Mesothelial cell of epicardium (in vitro differentiated cells): ENCODE data around the gene SERPINE3. TPM values are rescaled to one million over a fixed set of nuclear protein-coding genes. Genes with fewer than 3 reads are reported as not detected.

Experiments used
- DNase-seq, 2 experiments: peaks; one replicate each; pipeline ENCODE4 v3.0.0; 2021; ENCODE audit warnings: low spot score in 2 of 2; ENCODE audit not compliant: unreplicated experiment in 2 of 2
- H3K27ac Mint-ChIP-seq: 2 replicates; pipeline ENCODE4 v1.8.0; 2021; ENCODE audit warnings: mixed read lengths
- H3K27me3 Mint-ChIP-seq: 2 replicates; pipeline ENCODE4 v1.8.0; 2021; ENCODE audit warnings: low read depth, mixed read lengths
- H3K36me3 Mint-ChIP-seq: 2 replicates; pipeline ENCODE4 v1.8.0; 2021; ENCODE audit warnings: mixed read lengths
- H3K4me1 Mint-ChIP-seq: 2 replicates; pipeline ENCODE4 v1.8.0; 2021; ENCODE audit warnings: mixed read lengths
- H3K4me3 Mint-ChIP-seq: 2 replicates; pipeline ENCODE4 v1.8.0; 2021; ENCODE audit warnings: mild to moderate bottlenecking, moderate library complexity, mixed read lengths
- H3K9me3 Mint-ChIP-seq: 2 replicates; pipeline ENCODE4 v1.8.0; 2021; ENCODE audit warnings: mixed read lengths
- total RNA-seq: library from RNA; stranded (reverse); gene quantifications from 3 replicates; pipeline ENCODE4 v1.2.1, GENCODE V29; 2021
- TF ChIP-seq, protein P1 (sequence below): fragments of 200-600 bp; sonication (generic); IDR thresholded peaks from one replicate; pipeline ENCODE4 v1.5.0; 2021; ENCODE audit warnings: antibody characterized with exemption; ENCODE audit not compliant: unreplicated experiment

Gene SERPINE3
- total RNA-seq, 1 donor from 2014 or later, result 0.31 TPM

DNA sequence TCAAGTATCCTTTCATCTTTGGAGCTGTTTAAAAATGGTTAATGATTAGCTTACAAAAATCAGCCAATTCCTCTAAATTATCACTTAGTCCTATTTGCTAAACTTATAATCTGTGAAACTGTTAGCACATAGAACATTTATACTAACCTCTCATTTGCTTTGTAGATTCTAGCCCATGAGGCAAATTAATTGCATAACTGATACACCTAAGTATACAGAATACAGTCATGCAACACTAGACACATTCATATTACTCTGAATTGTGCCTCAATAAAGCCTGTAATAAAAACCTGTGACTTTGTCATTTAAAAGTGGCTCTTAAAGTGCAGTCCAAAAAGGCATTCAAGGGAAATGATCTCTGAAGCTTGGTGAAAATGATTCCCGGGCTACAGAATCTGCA is 21.0 kb downstream of the SERPINE3 start:
- no peak overlapping the region for H3K27ac Mint-ChIP-seq
- DNase-seq, result no peak

DNA sequence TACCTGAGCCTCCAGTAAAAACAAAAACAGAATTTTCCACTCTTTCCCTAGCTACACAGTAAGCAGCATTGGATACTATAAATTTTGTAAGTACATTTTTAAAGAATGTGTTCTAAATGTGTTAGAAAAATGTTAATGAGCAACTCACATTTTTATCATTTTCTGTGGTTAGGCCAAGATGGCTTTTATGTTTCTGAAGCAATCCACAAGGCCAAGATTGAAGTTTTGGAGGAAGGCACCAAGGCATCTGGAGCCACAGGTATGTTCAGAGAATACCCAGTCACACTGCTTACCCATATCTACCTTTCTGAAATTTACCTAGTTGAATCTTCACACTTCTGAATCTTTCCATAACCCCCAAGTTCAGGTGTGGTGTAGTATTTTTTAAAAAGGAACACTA is 21.6 kb downstream of the SERPINE3 start:
- H3K27me3 Mint-ChIP-seq, result no peaks in the 10 kb centered on the region
- TF ChIP-seq, protein P1, sequence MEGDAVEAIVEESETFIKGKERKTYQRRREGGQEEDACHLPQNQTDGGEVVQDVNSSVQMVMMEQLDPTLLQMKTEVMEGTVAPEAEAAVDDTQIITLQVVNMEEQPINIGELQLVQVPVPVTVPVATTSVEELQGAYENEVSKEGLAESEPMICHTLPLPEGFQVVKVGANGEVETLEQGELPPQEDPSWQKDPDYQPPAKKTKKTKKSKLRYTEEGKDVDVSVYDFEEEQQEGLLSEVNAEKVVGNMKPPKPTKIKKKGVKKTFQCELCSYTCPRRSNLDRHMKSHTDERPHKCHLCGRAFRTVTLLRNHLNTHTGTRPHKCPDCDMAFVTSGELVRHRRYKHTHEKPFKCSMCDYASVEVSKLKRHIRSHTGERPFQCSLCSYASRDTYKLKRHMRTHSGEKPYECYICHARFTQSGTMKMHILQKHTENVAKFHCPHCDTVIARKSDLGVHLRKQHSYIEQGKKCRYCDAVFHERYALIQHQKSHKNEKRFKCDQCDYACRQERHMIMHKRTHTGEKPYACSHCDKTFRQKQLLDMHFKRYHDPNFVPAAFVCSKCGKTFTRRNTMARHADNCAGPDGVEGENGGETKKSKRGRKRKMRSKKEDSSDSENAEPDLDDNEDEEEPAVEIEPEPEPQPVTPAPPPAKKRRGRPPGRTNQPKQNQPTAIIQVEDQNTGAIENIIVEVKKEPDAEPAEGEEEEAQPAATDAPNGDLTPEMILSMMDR, result no peak
- peaks cover 7% of the 10 kb centered on the region for H3K36me3 Mint-ChIP-seq
- H3K27ac Mint-ChIP-seq, result no peak overlapping the region
- H3K4me3 Mint-ChIP-seq, result no peak overlapping the region
- DNase-seq, result no peak
- H3K4me1 Mint-ChIP-seq, result no peaks in the 10 kb centered on the region
- H3K9me3 Mint-ChIP-seq, result no peaks in the 10 kb centered on the region

More for the DNA sequence above, 21.0 kb downstream of the SERPINE3 start:
- Mint-ChIP-seq H3K27me3 (no peaks in the 10 kb centered on the region), H3K9me3 (no peaks in the 10 kb centered on the region), H3K4me1 (no peaks in the 10 kb centered on the region), H3K36me3 (peaks cover 6% of the 10 kb centered on the region), H3K4me3 (no peak overlapping the region)
- TF ChIP-seq, protein P1, result no peak

DNA sequence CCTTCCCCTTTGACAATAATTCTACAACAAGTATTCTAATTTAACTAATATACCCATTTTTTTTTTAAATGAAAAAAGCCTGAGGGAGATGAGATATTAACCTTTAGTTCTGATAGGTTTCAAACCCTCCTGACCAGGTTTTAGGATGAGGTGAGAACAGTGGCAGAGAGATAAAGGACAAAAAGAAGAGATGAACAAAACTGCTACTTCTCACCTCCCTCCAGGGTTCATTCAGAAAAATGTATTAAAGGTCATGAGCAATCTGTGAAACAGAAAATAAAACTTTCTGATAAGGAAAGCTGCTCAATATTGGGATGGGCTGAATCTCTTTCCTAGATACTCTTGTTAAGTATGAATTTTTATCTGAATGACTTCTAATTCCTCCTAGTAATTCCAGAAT is 24.1 kb downstream of the SERPINE3 start:
- DNase-seq, result no peak
- H3K4me1 Mint-ChIP-seq, result no peaks in the 10 kb centered on the region
- H3K9me3 Mint-ChIP-seq, result no peaks in the 10 kb centered on the region
- no peak overlapping the region for H3K27ac Mint-ChIP-seq
- no peaks in the 10 kb centered on the region for H3K27me3 Mint-ChIP-seq
- no peak overlapping the region for H3K4me3 Mint-ChIP-seq
- H3K36me3 Mint-ChIP-seq, result peaks cover 16% of the 10 kb centered on the region
- TF ChIP-seq, protein P1, result no peak

DNA sequence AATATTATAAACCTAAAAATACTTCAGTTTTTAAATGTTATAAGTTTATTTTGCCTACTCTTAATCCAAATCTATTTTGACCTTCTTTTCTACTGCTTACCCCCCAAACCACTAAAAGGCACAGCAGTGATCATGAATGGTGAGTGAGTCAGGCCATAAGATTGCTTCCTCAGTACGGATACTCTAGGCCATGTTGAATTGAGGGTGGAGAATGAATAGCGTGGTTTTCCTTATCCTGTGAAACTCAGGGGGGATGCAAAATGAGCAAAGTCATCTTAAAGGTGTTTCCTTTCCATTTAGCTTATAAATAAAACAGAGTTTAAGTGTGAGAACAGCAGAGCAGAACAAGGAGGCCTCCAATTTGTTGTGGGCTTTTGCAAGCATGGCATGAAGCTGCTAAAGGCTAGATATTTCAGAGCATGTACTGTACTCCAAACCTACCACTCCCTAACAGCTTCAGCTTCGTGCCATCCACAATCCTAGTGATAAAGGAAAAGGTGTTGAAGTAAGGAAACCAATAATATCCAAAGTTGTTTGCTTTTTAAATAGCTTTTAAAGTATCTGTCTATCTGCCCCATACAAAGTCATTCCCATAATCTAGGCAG is 25.0 kb downstream of the SERPINE3 start:
- TF ChIP-seq, protein P1, result no peak
- no peaks in the 10 kb centered on the region for H3K4me1 Mint-ChIP-seq
- H3K27me3 Mint-ChIP-seq, result no peaks in the 10 kb centered on the region
- no peaks in the 10 kb centered on the region for H3K9me3 Mint-ChIP-seq
- peaks cover 22% of the 10 kb centered on the region for H3K36me3 Mint-ChIP-seq
- DNase-seq, result no peak
- H3K27ac Mint-ChIP-seq, result no peak overlapping the region
- no peak overlapping the region for H3K4me3 Mint-ChIP-seq

DNA sequence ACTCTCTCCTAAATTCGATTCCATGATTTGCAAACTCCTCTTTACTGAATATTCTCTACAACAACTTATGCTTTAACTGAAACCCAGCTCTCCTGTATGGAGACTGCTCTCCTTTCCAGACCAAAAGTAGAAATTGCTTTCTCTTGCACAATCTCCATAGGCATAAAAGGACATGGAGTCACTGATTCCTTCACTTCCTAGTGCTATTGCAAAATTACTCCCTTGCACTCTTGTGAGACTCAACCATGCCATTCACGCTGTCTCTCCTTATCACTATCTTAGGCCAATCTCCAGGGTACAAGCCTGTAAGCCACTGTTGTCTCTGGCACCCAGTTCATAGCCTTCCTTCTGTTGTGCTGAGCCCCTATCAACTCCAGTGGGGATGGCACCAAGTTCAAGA is 30.6 kb downstream of the SERPINE3 start:
- Mint-ChIP-seq H3K4me3 (no peak overlapping the region), H3K27ac (no peak overlapping the region), H3K4me1 (no peaks in the 10 kb centered on the region), H3K9me3 (no peaks in the 10 kb centered on the region), H3K27me3 (no peaks in the 10 kb centered on the region), H3K36me3 (peaks cover 26% of the 10 kb centered on the region)
- no peak for DNase-seq
- TF ChIP-seq, protein P1, result no peak

DNA sequence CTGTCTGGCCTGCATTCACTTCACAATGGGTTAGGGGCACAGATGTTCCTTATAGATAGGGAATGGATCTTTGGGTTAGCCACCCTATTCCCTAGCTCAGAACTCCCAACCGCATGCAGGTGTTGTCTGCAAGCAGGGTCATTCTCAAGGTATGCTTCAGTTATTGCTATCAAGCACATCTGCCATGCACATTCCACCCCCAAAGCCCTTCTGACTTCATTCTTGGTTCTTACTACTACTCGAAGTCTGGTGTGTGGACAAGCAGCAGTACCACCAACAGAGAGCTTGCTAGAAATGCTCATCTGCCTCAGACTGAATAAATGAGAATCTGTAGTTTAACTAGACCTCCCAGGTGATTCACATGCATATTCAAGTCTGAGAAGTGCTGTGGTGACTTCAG is 31.3 kb downstream of the SERPINE3 start:
- Mint-ChIP-seq H3K4me1 (no peaks in the 10 kb centered on the region), H3K36me3 (peaks cover 26% of the 10 kb centered on the region), H3K27me3 (no peaks in the 10 kb centered on the region), H3K9me3 (no peaks in the 10 kb centered on the region), H3K4me3 (no peak overlapping the region), H3K27ac (no peak overlapping the region)
- TF ChIP-seq, protein P1, result no peak
- DNase-seq, result no peak
